Measurements from ENCODE around the gene MXRA8.

GRCh38 chr1:1407636-1408318, 49.4 kb upstream of the MXRA8 start:
- no peak for TF ChIP-seq POLR2A (IDR thresholded peaks at IDR 0.05)
- TF ChIP-seq CTCF (IDR thresholded peaks at IDR 0.05), result no peak
